HL-60 (cell line): ENCODE results near the gene FUT4.

Experiments
- DNase-seq, 2 experiments: peaks; one replicate each; pipeline ENCODE4 v3.0.0-alpha.2; 2010 to 2020; ENCODE audit warnings: low read depth in 1 of 2, low spot score in 1 of 2
- H3K27ac ChIP-seq: fragments of 250-450 bp; sonication (Bioruptor Pico); replicated peaks from 2 replicates; pipeline ENCODE4 v1.5.1; 2020; ENCODE audit warnings: mild to moderate bottlenecking, moderate library complexity
- H3K27me3 ChIP-seq: fragments of 250-450 bp; sonication (Bioruptor Pico); 2 replicates; pipeline ENCODE4 v1.5.1; 2021; ENCODE audit warnings: mild to moderate bottlenecking, moderate library complexity; ENCODE audit not compliant: insufficient read depth, poor library complexity, severe bottlenecking
- H3K4me3 ChIP-seq: replicated peaks from 2 replicates; pipeline ENCODE4 v1.5.1; 2011; ENCODE audit warnings: mild to moderate bottlenecking, control low read depth, low read length; ENCODE audit not compliant: insufficient read depth
- CTCF ChIP-seq: IDR thresholded peaks from one replicate; pipeline ENCODE4 v1.5.1; 2011; ENCODE audit warnings: low read length, control low read depth, inconsistent platforms; ENCODE audit not compliant: insufficient read depth
- GABPA ChIP-seq: IDR thresholded peaks from 2 replicates; pipeline ENCODE4 v1.6.1; 2012; ENCODE audit warnings: low read depth
- POLR2AphosphoS5 ChIP-seq: IDR thresholded peaks from 2 replicates; pipeline ENCODE4 v1.6.1; 2012; ENCODE audit warnings: low read depth
- REST ChIP-seq: IDR thresholded peaks from 2 replicates; pipeline ENCODE4 v1.6.1; 2012; ENCODE audit warnings: low read depth; ENCODE audit not compliant: insufficient replicate concordance
- SPI1 ChIP-seq: IDR thresholded peaks from 2 replicates; pipeline ENCODE4 v1.6.1; 2012; ENCODE audit warnings: low read depth, mild to moderate bottlenecking, borderline replicate concordance

Gene FUT4

GRCh38 chr11:94558468-94558867, 14.7 kb downstream of the FUT4 start:
- Histone ChIP-seq H3K27ac (peak overlapping the region; percentile 90), H3K4me3 (no peak overlapping the region), H3K27me3 (no peaks in the 10 kb centered on the region)
- DNase-seq, result peak in 1 of 2 experiments; percentile 90
- TF ChIP-seq POLR2AphosphoS5 (peak; percentile 67), SPI1 (peak; percentile 53; the same call in 1 of the 2 replicates), REST (no peak), CTCF (no peak)

GRCh38 chr11:94558932-94559331, 15.2 kb downstream of the FUT4 start:
- Histone ChIP-seq H3K27me3 (no peaks in the 10 kb centered on the region), H3K27ac (peak overlapping the region; percentile 90), H3K4me3 (no peak overlapping the region)
- no peak for DNase-seq
- no peak for TF ChIP-seq POLR2AphosphoS5
- TF ChIP-seq SPI1, result no peak
- TF ChIP-seq REST, result no peak
- TF ChIP-seq GABPA, result no peak
- no peak for TF ChIP-seq CTCF

- TF ChIP-seq REST (no peak), GABPA (no peak), POLR2AphosphoS5 (no peak), CTCF (no peak), SPI1 (no peak)
- no peak for DNase-seq
- no peak overlapping the region for H3K4me3 ChIP-seq
Observed at GRCh38 chr11:94559361-94559760, 15.6 kb downstream of the FUT4 start.

More at GRCh38 chr11:94559361-94559760, 15.6 kb downstream of the FUT4 start:
- Histone ChIP-seq H3K27ac (peak overlapping the region; percentile 90), H3K27me3 (no peaks in the 10 kb centered on the region)
